K562 (cell line): ENCODE results near the gene COL10A1. TPM values are rescaled to one million over a fixed set of nuclear protein-coding genes. Genes with fewer than 3 reads are reported as not detected.

ENCODE experiments used
- CHD2 ChIP-seq: IDR thresholded peaks from 2 replicates; pipeline ENCODE4 v1.6.1; 2011; ENCODE audit warnings: low read depth, low read length
- ETV1 ChIP-seq: fragments of 450-650 bp; conservative IDR thresholded peaks from 2 replicates; pipeline ENCODE4 v1.6.1; 2016; ENCODE audit warnings: missing genetic modification characterization, control low read depth, low read depth, missing compliant biosample characterization
- FUS ChIP-seq: fragments of 200-400 bp; formaldehyde crosslinking; optimal IDR thresholded peaks from 2 replicates; pipeline ENCODE3; 2017; ENCODE audit warnings: low read depth, low read length
- GTF2E2 ChIP-seq: fragments of 200-800 bp; sonication (Bioruptor generic); IDR thresholded peaks from 2 replicates; pipeline ENCODE4 v1.6.1; 2016; ENCODE audit warnings: missing genetic modification characterization, missing compliant biosample characterization
- GTF2F1 ChIP-seq: IDR thresholded peaks from 2 replicates; pipeline ENCODE4 v1.6.1; 2011; ENCODE audit warnings: low read depth, low read length, improper control_type of control experiment
- KLF16 ChIP-seq: IDR thresholded peaks from 2 replicates; pipeline ENCODE4 v1.6.1; 2016; ENCODE audit warnings: antibody characterized with exemption
- NFE2 ChIP-seq: IDR thresholded peaks from 2 replicates; pipeline ENCODE4 v1.6.1; 2014; ENCODE audit warnings: antibody characterized with exemption, low read depth
- NONO ChIP-seq, 2 experiments: fragments of 200-400 bp in 1 of 2; fragments of 450-650 bp in 1 of 2; formaldehyde crosslinking in 1 of 2; IDR thresholded peaks; 2 replicates each; pipeline ENCODE4 v1.6.1; 2017; ENCODE audit warnings: low read depth in 2 of 2, mild to moderate bottlenecking in 2 of 2, moderate library complexity in 2 of 2, low read length in 1 of 2
- PHF20 ChIP-seq: fragments of 450-650 bp; IDR thresholded peaks from 2 replicates; pipeline ENCODE4 v1.6.1; 2018; ENCODE audit not compliant: partially characterized antibody
- PHF21A ChIP-seq: fragments of 450-650 bp; IDR thresholded peaks from 2 replicates; pipeline ENCODE4 v1.6.1; 2017; ENCODE audit warnings: low read depth, borderline replicate concordance
- PHF8 ChIP-seq: fragments of 200-600 bp; sonication (generic); IDR thresholded peaks from 2 replicates; pipeline ENCODE4 v1.6.1; 2012; ENCODE audit warnings: mixed run types, mild to moderate bottlenecking, inconsistent platforms, low read length, moderate library complexity, borderline replicate concordance
- SRSF3 ChIP-seq: fragments of 200-400 bp; formaldehyde crosslinking; IDR thresholded peaks from 2 replicates; pipeline ENCODE4 v1.6.1; 2016; ENCODE audit warnings: mild to moderate bottlenecking, low read length, moderate library complexity; ENCODE audit not compliant: insufficient read depth
- polyA plus RNA-seq, 8 experiments: library from polyadenylated mRNA; depleted of rRNA in 4 of 8; stranded (reverse) in 5 of 8; unstranded in 3 of 8; fragments of >200 nt; fragmentation: Nextera tagmentation in 2 of 8; fragmentation: Illumina TruSeq in 1 of 8; extraction: Ambion mirVana in 2 of 8; extraction: Trizol in 1 of 8; gene quantifications; 2 replicates each; pipeline versions ENCODE4 v1.2.1 to v1.2.3, GENCODE V29; 2011 to 2014; ENCODE audit warnings: inconsistent platforms in 1 of 8, missing spikeins in 1 of 8
- total RNA-seq, 7 experiments: library from RNA; depleted of rRNA in 6 of 7; stranded (reverse); fragments of >200 nt in 6 of 7; fragmentation: Illumina TruSeq in 2 of 7; extraction: Trizol in 2 of 7; gene quantifications; 2 replicates each; pipeline versions ENCODE4 v1.2.1 to v1.2.3, GENCODE V29; 2011 to 2021; ENCODE audit warnings: low replicate concordance in 1 of 7
- TF ChIP-seq, protein P1 (sequence below): sonication (generic); formaldehyde crosslinking; IDR thresholded peaks from 2 replicates; pipeline ENCODE4 v1.8.1; 2023; ENCODE audit warnings: mild to moderate bottlenecking, missing genetic modification reagents, moderate library complexity
- TF ChIP-seq, protein P2 (sequence below): fragments of 250-450 bp; sonication (Bioruptor Pico); IDR thresholded peaks from 2 replicates; pipeline ENCODE4 v1.8.0; 2021; ENCODE audit warnings: mild to moderate bottlenecking, moderate library complexity
- TF ChIP-seq, protein P3 (sequence below): sonication (generic); formaldehyde crosslinking; IDR thresholded peaks from 2 replicates; pipeline ENCODE4 v1.8.1; 2023; ENCODE audit warnings: mild to moderate bottlenecking, missing genetic modification reagents
- TF ChIP-seq, protein P4 (sequence below): fragments of 450-650 bp; conservative IDR thresholded peaks from 2 replicates; pipeline ENCODE4 v1.6.1; 2016; ENCODE audit warnings: missing genetic modification characterization, low read depth, mild to moderate bottlenecking, control low read depth, missing compliant biosample characterization
- TF ChIP-seq, protein P5 (sequence below): fragments of 250-450 bp; sonication (Bioruptor Pico); IDR thresholded peaks from 2 replicates; pipeline ENCODE4 v1.8.0; 2021; ENCODE audit warnings: borderline replicate concordance, mild to moderate bottlenecking, moderate library complexity; ENCODE audit not compliant: poor library complexity, severe bottlenecking

The COL10A1 gene
- total and polyA plus RNA-seq, 9 of the 15 experiments (the other 6 are each of a cell fraction or from before 2014, with no cell fraction given): 0.06 to 0.08 TPM; not detected in 7

DNA sequence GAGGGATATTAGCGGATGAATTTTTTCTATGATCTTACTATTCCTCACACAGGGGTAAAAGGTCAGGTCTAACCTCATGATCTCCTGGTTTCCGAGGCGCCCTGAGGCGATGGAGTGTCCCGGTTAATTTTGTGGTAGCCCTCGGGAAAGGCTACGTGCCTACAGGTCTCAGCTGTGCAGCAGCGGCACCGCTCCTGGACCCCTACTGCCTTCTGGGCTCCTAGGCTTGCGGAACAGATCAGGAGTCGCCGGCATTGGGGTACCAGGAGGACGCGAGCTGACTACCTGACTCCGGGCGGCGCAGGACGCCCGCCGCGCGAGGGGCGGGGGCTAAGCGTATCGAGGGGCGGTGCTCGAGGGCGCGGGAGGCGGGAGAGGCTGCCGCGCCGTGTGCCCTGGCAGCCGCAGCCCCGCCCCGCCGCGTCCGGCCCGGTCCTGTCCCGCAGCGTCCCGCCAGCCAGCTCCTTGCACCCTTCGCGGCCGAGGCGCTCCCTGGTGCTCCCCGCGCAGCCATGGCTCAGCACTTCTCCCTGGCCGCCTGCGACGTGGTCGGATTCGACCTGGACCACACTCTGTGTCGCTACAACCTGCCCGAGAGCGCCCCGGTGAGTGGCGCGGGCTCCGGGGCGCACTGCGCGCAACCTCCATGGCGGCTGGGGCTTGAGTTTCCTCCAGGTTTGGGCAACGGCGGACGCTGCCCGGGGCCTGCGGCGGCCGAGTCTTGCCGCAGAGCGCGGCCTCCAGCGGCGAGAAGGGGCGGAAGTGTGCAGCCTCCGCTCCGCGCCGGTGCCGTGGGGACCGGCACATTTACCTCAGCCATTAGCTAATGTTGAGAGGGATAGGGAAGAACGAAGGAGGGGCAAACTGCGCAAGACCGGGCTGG, 25.3 kb downstream of the COL10A1 start, which contains the start of gene NT5DC1 (continued):
- TF ChIP-seq, protein P1, sequence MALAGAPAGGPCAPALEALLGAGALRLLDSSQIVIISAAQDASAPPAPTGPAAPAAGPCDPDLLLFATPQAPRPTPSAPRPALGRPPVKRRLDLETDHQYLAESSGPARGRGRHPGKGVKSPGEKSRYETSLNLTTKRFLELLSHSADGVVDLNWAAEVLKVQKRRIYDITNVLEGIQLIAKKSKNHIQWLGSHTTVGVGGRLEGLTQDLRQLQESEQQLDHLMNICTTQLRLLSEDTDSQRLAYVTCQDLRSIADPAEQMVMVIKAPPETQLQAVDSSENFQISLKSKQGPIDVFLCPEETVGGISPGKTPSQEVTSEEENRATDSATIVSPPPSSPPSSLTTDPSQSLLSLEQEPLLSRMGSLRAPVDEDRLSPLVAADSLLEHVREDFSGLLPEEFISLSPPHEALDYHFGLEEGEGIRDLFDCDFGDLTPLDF (CRISPR knock-in tag): peak; percentile 63; the same call in 1 of the 2 replicates
- peak; percentile 73; the same call in 1 of the 2 replicates for TF ChIP-seq PHF21A
- TF ChIP-seq KLF16: 0 out of 2 replicates have a peak, but pooled peaks have one; percentile 9
- TF ChIP-seq FUS: peak; percentile 36
- peak in 1 of 2 experiments; percentile 69; a peak in 3 of 4 replicates for TF ChIP-seq NONO (IDR thresholded peaks at IDR 0.05; ENCODE audit: low read depth in 2 of 2, low read length in 1 of 2)
- peak; percentile 34; the same call in 1 of the 2 replicates for TF ChIP-seq ETV1
- no peak for TF ChIP-seq GTF2F1
- TF ChIP-seq NFE2: peak; percentile 42; the same call in 1 of the 2 replicates
- no peak for TF ChIP-seq SRSF3
- TF ChIP-seq, protein P2, sequence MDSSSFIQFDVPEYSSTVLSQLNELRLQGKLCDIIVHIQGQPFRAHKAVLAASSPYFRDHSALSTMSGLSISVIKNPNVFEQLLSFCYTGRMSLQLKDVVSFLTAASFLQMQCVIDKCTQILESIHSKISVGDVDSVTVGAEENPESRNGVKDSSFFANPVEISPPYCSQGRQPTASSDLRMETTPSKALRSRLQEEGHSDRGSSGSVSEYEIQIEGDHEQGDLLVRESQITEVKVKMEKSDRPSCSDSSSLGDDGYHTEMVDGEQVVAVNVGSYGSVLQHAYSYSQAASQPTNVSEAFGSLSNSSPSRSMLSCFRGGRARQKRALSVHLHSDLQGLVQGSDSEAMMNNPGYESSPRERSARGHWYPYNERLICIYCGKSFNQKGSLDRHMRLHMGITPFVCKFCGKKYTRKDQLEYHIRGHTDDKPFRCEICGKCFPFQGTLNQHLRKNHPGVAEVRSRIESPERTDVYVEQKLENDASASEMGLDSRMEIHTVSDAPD (CRISPR knock-in tag): no peak
- TF ChIP-seq, protein P3, sequence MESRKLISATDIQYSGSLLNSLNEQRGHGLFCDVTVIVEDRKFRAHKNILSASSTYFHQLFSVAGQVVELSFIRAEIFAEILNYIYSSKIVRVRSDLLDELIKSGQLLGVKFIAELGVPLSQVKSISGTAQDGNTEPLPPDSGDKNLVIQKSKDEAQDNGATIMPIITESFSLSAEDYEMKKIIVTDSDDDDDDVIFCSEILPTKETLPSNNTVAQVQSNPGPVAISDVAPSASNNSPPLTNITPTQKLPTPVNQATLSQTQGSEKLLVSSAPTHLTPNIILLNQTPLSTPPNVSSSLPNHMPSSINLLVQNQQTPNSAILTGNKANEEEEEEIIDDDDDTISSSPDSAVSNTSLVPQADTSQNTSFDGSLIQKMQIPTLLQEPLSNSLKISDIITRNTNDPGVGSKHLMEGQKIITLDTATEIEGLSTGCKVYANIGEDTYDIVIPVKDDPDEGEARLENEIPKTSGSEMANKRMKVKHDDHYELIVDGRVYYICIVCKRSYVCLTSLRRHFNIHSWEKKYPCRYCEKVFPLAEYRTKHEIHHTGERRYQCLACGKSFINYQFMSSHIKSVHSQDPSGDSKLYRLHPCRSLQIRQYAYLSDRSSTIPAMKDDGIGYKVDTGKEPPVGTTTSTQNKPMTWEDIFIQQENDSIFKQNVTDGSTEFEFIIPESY (CRISPR knock-in tag): peak; percentile 48
- TF ChIP-seq, protein P4, sequence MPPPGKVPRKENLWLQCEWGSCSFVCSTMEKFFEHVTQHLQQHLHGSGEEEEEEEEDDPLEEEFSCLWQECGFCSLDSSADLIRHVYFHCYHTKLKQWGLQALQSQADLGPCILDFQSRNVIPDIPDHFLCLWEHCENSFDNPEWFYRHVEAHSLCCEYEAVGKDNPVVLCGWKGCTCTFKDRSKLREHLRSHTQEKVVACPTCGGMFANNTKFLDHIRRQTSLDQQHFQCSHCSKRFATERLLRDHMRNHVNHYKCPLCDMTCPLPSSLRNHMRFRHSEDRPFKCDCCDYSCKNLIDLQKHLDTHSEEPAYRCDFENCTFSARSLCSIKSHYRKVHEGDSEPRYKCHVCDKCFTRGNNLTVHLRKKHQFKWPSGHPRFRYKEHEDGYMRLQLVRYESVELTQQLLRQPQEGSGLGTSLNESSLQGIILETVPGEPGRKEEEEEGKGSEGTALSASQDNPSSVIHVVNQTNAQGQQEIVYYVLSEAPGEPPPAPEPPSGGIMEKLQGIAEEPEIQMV: peak; percentile 84
- TF ChIP-seq, protein P5, sequence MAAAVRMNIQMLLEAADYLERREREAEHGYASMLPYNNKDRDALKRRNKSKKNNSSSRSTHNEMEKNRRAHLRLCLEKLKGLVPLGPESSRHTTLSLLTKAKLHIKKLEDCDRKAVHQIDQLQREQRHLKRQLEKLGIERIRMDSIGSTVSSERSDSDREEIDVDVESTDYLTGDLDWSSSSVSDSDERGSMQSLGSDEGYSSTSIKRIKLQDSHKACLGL: no peak
- peak; percentile 69 for TF ChIP-seq PHF20
- TF ChIP-seq PHF8: peak; percentile 96
- peak; percentile 26; the same call in 1 of the 2 replicates for TF ChIP-seq GTF2E2 (tag)
- 0 out of 2 replicates have a peak, but pooled peaks have one; percentile 8 for TF ChIP-seq CHD2
